ENCODE data around the gene PLD2. TPM values are rescaled to one million over a fixed set of nuclear protein-coding genes. Genes with fewer than 3 reads are reported as not detected.
A peak's percentile ranks its signal among the peaks of the same experiment; 100 is the strongest.

The PLD2 gene
- total RNA-seq, 2 donors from 2014 or later, result 5.5 to 6.7 TPM

DNA sequence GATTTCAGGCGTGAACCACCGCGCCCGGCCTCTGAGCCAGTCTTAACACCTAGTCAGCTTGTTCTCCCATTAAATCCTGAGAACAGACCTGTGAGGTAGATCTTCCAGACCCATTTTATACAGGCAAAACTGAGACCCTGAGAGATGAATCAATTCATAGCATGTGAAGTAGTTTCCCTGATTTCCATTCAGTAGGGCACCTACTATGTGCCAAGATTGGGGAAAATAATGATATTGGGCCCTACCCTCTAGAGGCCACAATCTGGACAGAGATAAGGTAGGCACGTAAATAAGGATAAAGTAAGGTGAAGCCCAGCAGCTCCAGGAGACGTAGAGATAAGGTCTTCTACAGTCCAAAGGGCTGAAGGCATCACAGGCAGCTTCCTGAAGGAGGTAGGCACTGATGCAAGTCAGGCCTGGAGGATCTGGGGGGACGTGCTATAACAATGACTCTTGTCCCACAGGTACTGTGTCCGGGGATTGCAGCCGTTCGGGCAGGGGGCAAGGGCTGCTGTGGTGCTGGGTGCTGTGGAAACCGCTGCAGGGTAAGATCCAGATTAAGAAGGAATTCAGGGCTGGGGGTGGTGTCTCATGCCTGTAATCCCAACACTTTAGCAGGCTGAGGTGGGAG is 26.5 kb upstream of the PLD2 start:
- Histone ChIP-seq H3K4me1 (peaks cover 0 to 5% of the 10 kb centered on the region in 2 donors), H3K36me3 (no peaks in the 10 kb centered on the region), H3K27ac (no peak overlapping the region), H3K27me3 (no peaks in the 10 kb centered on the region), H3K4me3 (no peak overlapping the region), H3K9me3 (no peaks in the 10 kb centered on the region)
- TF ChIP-seq, protein P1, sequence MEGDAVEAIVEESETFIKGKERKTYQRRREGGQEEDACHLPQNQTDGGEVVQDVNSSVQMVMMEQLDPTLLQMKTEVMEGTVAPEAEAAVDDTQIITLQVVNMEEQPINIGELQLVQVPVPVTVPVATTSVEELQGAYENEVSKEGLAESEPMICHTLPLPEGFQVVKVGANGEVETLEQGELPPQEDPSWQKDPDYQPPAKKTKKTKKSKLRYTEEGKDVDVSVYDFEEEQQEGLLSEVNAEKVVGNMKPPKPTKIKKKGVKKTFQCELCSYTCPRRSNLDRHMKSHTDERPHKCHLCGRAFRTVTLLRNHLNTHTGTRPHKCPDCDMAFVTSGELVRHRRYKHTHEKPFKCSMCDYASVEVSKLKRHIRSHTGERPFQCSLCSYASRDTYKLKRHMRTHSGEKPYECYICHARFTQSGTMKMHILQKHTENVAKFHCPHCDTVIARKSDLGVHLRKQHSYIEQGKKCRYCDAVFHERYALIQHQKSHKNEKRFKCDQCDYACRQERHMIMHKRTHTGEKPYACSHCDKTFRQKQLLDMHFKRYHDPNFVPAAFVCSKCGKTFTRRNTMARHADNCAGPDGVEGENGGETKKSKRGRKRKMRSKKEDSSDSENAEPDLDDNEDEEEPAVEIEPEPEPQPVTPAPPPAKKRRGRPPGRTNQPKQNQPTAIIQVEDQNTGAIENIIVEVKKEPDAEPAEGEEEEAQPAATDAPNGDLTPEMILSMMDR (IDR thresholded peaks at IDR 0.05), result no peak
- DNase-seq (ENCODE audit: low spot score), result no peak

DNA sequence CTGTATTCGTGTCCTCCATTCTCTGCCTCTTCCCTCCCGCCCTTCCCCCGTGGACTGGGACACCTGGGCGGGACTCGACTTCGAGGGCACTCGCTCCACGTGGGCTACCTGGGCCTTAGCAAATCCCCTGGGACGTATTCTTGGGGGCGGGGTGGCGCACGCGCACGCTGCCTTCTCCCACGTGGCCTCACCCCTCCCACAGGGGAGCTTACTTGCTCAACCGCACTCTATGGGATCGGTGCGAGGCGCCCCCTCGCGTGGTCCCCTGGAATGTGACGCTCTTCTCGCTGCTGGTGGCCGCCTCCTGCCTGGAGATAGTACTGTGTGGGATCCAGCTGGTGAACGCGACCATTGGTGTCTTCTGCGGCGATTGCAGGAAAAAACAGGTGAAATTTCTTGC is 24.3 kb upstream of the PLD2 start:
- DNase-seq (ENCODE audit: low spot score), result no peak
- H3K27me3 ChIP-seq, result no peaks in the 10 kb centered on the region

DNA sequence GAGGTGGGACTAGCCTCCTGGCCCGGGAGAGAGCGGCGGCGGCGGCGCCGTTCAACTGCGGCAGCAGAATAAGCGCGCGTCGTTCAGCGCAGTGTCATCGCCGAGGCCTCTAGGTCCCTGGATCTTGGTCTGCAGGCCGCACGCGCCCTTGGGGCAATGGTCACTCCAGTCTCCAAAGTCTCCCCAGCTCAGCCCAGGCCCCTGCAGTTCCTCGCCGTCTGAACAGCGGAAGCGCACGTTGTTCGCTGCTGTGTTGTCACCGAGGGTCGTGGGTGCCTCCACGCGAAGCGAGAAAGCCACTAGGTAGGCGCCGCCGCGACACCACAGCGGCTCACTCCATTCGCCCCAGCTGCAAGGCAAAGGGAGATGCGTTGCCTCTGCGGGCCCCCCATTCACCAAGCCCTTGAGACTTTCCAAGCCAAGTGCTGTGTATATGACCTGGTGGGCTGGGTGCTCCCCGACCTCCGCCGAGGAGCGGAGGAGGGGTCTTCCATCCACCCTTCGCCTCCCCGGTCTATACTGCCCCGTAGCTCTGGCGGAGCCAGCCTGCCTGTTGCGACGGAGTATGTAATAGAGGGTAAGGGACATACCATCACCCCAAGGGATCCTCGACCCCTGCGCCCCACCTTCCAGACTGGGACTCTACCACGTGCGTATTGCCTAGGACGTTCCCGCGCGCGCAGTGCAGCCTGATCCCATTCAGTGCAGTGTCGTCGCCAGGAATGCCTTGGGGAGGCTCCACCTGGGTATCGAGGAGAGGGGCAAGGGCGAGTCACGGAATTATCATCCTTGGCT is 21.4 kb upstream of the PLD2 start:
- peaks cover 0 to 40% of the 10 kb centered on the region in 2 donors for H3K4me1 ChIP-seq
- peak overlapping the region; percentile 4 to 36 for H3K4me3 ChIP-seq
- H3K9me3 ChIP-seq, result no peaks in the 10 kb centered on the region
- no peaks in the 10 kb centered on the region for H3K27me3 ChIP-seq
- DNase-seq (ENCODE audit: low spot score), result no peak
- TF ChIP-seq, protein P1 (IDR thresholded peaks at IDR 0.05), result no peak
- H3K36me3 ChIP-seq, result no peaks in the 10 kb centered on the region
- no peak overlapping the region for H3K27ac ChIP-seq

More for the DNA sequence above, 24.3 kb upstream of the PLD2 start:
- no peak overlapping the region for H3K27ac ChIP-seq
- TF ChIP-seq, protein P1 (IDR thresholded peaks at IDR 0.05), result no peak
- no peak overlapping the region for H3K4me3 ChIP-seq
- no peaks in the 10 kb centered on the region for H3K36me3 ChIP-seq
- H3K4me1 ChIP-seq, result peaks cover 0 to 27% of the 10 kb centered on the region in 2 donors
- H3K9me3 ChIP-seq, result no peaks in the 10 kb centered on the region

DNA sequence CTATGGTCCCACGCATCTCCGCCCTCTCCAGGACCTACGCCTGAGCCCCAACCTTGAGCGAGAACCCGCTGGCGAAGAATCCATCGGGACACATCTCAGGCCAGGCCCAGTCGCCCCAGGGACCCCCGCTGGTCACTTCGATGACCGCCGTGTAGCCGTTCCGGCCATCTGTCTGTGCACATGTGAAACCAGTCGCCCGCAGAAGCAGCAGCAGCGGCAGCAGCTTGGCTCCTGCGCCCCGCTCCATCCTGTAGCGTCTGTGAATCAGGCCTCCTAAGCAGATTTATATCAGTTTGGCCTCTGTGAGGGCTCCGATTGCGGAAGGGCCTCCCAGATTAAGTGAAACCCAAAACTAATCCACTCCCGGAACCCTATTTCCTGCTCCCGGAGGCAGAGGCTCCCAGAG is 20.8 kb upstream of the PLD2 start, which contains the start of gene VMO1:
TSS of gene VMO1 (minus strand) at position 259 of the 406 bp plus-strand sequence. CDS start at position 247, 12 bp downstream.
- Histone ChIP-seq H3K27me3 (no peaks in the 10 kb centered on the region), H3K4me1 (peaks cover 0 to 44% of the 10 kb centered on the region in 2 donors), H3K27ac (no peak within 1 kb of the TSS), H3K4me3 (peak within 1 kb of the TSS; percentile 4 to 36), H3K9me3 (no peaks in the 10 kb centered on the region), H3K36me3 (no peaks in the 10 kb centered on the region)
- TF ChIP-seq, protein P1 (IDR thresholded peaks at IDR 0.05), result no peak
- no peak for DNase-seq (ENCODE audit: low spot score)

DNA sequence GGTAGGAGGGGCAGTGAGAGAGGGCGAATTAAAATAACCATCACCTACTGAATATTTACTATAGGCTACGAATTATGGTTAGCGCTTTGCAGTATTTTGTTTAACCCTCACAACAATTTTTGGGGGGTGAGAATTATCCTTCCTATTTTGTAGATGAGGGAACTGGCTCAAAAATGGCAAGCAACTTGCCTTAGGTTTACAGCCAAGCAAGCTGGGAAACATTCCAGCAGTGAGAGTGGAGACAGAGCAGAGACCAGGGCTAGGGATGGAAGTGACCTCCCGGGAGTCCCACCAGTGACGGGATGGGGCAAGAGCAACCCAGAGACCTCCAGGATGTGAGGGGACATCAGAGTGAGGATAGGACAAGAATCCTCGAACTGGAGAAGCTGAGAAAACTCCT is 20.4 kb upstream of the PLD2 start:
- Histone ChIP-seq H3K4me1 (peaks cover 0 to 44% of the 10 kb centered on the region in 2 donors), H3K4me3 (peak overlapping the region; percentile 4 to 36), H3K27me3 (no peaks in the 10 kb centered on the region), H3K27ac (no peak overlapping the region), H3K36me3 (no peaks in the 10 kb centered on the region), H3K9me3 (no peaks in the 10 kb centered on the region)
- TF ChIP-seq, protein P1 (IDR thresholded peaks at IDR 0.05), result no peak
- no peak for DNase-seq (ENCODE audit: low spot score)

Measured in right atrium auricular region (tissue), 2 donors.